Measurements from ENCODE around the gene ADRM1.

- TF ChIP-seq, protein P1, sequence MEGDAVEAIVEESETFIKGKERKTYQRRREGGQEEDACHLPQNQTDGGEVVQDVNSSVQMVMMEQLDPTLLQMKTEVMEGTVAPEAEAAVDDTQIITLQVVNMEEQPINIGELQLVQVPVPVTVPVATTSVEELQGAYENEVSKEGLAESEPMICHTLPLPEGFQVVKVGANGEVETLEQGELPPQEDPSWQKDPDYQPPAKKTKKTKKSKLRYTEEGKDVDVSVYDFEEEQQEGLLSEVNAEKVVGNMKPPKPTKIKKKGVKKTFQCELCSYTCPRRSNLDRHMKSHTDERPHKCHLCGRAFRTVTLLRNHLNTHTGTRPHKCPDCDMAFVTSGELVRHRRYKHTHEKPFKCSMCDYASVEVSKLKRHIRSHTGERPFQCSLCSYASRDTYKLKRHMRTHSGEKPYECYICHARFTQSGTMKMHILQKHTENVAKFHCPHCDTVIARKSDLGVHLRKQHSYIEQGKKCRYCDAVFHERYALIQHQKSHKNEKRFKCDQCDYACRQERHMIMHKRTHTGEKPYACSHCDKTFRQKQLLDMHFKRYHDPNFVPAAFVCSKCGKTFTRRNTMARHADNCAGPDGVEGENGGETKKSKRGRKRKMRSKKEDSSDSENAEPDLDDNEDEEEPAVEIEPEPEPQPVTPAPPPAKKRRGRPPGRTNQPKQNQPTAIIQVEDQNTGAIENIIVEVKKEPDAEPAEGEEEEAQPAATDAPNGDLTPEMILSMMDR (IDR thresholded peaks at IDR 0.05; ENCODE audit: low read length): peak; percentile 64
- TF ChIP-seq EZH2 (IDR thresholded peaks at IDR 0.05; ENCODE audit: borderline replicate concordance, low read length): no peak
These were observed 940 bp upstream of the ADRM1 start for GRCh38 chr20:62301773-62302340.
